HT-29 (cell line): Measurements from ENCODE around the gene BTBD6. TPM values are rescaled to one million over a fixed set of nuclear protein-coding genes. Genes with fewer than 3 reads are reported as not detected.

ENCODE experiments used
- DNase-seq: peaks from one replicate; pipeline ENCODE4 v3.0.0-alpha.2; 2015; ENCODE audit warnings: low spot score
- total RNA-seq: library from RNA; depleted of rRNA; stranded (reverse); fragments of >200 nt; shearing (Covaris generic); gene quantifications from 2 replicates; pipeline ENCODE4 v1.2.3, GENCODE V29; 2014; rRNA removed

Gene BTBD6
- 65.8 and 72.3 TPM in 2 replicates for total RNA-seq

DNA sequence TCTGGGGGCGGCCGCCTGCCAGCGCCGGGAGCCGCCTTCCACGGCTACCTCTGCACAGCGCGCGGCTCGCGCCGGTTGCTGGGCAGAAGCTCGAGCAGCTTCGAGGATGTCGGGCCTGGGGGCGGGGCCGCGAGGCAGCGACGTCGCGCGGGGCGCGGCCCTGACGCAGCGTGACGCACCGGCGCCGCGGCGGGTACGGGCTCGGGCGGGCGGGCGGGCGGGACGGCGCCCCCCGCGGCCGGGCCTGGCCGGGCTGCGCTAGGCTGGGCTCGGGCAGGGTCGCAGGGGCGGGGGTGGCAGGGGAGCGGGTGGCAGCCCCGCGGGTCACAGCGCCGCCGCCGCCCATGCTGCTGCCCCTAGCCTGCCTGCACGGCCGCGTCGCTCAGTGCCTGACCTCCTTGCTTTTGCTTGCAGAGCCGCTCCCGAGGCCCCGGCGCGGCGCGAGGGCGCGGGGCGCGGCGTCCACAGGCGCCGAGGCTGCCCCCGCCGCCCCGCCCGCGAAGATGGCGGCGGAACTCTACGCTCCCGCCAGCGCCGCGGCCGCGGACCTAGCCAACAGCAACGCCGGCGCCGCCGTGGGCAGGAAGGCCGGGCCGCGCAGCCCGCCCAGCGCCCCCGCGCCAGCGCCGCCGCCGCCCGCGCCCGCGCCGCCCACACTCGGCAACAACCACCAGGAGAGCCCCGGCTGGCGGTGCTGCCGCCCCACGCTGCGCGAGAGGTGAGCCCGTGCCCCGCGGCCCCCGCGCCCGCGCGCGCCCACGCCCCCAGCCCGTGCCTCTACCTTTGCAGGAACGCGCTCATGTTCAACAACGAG is at the start of gene BTBD6:
Gene BTBD6 (plus strand): TSS at position 166 of the 814 bp plus-strand sequence. CDS start 179 bp downstream, at position 345.
- DNase-seq = peak; percentile 67

DNA sequence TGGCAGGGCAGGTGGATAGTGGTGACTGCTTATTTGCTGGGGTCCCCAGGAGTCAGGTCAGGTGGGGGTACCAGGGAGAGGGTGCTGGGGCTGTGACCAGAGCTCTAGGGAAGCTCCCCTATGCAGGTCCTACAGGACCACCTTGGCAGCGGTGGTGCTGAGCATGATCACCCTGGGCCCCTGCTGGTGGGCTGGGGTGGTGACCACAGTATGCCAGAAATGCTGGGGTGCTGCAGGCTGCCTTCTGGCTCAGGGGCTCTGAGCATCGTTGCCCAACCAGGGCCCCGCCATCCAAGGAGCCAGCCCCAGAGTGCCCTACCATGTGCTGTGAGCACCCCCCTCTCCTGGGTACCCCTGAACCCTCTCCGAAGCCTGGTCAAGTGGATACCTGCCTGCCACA is 49.7 kb upstream of the BTBD6 start:
- no peak for DNase-seq

DNA sequence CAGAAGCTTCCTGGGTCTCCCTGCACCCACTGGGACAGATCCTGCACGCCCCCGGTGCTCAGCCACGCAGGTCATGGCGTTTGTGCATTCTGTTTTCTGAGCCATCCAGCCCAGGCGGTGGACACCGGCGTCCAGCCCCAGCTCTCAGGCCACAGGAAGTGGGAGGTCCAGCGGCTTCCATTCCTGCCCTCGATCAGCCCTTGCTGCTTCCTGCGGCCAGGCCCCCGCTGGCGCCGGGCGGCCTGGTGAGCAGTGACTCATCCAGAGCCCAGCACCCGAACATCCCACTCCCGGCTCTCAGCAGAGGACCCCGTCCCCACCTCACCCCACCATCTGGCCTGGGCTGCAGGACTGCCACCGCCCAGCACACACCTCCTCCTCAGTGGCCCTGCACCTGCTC is 49.2 kb upstream of the BTBD6 start:
- no peak for DNase-seq

DNA sequence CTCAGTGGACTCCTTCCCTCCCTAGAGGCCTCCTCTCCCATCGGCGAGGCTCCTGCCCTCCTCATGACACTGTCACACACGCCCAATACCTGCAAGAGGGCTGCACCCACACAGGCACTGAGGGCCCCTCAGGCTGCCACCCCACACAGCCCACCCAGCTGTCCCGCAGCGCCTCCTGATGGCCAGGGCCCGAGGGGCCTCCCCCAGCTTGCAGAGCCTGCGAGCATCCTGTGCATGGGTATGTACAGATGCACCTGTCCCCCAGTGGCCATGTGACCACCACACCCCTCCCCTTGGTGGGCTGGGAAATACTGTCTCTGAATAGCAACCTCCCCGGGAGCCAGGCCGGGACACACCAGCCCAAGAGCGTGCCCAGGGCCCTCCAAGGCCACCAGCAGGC is 48.3 kb upstream of the BTBD6 start:
- DNase-seq = no peak

DNA sequence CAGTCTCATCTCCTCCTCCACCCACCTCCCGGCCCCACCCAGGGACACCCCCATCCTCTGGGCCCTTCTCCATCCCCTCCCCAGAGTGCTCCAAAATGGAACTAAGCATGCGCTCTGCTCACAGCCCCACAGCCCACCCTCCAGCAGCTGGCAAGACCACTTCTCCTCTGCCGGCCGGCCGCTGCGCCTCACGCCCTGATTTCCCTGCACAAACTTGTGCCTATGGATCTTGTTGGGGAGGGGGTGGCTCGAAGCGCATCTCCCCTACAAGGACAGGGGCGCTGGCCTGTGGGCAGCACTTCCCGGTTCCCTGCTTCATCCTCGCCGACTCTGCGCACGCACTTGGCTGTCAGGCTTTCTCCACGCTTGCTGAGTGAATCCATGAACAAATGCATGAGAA is 47.7 kb upstream of the BTBD6 start:
- DNase-seq = no peak

DNA sequence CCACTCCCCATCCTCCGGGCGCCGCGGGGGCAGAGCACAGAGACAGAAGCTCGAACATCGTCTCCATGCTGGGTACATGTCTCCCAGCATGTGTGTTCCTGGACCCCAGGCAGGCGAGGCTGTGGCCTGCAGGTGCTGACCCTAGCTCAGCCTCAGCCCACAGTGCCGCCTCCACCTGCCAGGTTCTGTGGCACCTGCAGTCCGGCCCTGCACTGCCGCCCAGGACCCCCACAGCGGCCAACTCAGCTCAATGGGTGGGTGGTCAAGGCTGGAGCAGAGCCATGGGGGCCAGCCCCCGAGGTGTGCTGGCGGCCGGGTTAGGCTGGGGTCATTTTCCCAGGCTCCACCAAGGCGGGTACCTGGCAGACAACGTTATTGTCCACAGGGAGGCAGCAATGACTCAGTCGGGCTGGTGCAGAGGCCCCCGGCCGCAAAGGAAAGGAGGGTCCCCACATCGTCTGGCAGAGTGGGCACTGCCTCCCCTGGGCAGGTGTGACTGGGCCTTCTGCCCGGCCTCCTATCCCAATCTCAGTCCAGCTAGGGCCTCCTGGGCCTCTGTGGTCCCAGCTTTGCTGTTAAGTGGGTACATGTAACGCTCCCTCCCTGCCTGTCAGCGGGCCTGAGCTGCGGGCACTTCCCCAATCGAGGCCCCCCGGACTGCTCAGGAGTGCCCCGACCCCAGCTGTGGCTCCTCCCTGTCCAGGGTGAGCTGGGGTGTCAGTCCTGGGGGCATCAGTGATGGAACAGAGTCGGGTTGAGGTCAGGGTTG is 47.0 kb upstream of the BTBD6 start:
- no peak for DNase-seq

DNA sequence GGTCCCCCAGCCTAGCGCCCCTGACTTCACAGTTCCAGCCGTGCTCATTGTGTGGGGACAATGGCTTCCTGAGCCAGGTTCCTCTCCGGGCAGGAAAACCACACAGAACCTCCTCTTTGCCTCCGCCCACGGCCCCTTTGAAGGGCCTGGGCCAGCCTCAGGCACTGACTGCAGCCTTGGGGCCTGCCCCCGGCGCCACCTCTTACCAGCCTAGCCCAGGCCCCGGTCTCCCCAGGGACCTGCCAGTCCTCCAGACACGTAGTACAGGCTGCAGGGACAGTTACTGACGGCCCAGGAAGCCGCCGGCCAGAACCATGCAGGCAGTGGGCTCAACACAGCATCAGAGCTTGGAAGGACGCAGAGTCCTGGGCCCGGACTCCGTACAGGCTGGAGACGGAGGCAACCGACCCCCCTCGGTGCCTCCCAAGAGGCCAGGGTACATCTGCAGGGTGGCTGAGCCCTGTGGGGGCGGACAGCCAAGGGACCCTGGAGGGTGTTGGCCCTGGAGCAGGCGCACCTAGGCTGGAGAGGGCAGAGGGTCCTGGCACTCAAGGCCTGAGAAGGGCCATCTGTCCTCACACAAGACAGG is 46.3 kb upstream of the BTBD6 start:
- DNase-seq = no peak

DNA sequence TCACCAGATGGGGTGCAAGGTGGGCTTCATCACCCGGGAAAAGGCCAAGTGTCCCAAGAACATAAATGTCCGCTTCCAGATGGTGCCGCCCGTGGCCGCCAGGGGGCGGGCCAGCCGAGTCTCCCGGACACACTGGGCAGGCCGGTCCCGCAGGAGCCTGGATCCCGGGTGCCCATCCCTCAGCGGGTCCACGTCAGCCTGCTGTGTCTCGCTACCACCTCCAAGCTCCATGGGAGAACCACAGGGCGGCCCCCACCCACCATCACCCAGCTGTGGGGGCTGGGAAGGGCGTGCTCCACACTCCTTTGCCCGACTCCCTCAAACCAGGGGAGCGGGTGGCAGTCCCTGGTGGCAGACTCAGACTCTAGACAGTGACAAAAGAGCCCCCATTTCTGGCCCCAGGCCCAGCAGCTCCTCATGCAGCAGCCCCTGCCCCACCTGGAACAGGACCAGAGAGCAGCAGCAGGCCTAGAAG is 45.2 kb upstream of the BTBD6 start:
- peak; percentile 66 for DNase-seq

DNA sequence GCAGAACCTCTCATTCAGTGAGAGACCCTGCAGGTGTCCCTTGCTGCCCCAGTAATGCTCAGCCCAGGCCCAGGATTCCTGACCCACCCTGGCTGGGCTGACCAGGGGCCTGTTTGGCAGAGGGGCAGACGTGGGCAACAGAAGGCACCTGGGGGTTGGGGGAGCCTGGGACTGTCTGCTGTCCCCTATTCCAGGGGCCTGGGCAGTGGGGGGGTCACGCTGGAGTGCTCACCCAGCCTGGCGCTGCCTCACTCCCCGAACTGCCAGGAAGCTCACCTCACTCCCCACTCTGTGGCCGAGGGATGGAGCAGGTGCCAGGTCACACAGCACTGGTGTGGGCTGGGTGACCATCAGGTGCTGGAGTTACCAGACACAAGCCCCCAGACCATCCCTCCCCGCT is 44.6 kb upstream of the BTBD6 start:
- DNase-seq = no peak

DNA sequence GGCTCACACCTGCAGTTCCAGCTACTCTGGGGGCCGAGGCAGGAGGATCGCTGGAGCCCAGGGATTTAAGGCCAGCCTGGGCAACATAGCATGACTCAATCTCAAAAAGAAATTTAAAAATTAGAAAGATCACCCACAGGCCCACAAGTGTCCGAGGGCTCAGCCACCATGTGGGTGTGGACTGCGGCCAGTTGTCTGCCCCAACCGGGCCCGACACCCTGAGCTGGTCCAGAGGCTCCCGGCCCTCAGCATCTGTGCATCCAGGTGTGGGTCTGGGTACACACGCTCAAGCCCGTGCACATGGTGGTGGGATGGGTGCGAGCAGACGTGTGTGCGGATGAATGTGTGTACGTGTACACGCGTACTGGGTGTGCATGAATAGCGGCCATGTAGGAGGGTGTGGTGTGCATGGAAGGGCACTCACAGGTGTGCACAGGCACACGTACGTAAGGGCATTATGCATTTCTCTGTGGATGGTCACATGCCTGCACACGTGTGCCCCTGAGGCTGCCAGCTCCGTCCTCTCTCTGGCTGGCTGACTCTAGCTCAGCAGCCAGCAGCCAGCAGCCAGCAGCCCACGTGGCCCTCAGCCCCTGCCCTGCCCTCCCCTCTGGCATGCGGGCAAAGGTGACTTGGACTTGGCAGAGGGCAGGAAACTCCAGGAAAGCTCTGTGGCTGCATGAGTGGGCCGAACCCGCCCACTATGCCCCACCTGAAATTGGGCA is 44.0 kb upstream of the BTBD6 start:
- DNase-seq = peak; percentile 76

DNA sequence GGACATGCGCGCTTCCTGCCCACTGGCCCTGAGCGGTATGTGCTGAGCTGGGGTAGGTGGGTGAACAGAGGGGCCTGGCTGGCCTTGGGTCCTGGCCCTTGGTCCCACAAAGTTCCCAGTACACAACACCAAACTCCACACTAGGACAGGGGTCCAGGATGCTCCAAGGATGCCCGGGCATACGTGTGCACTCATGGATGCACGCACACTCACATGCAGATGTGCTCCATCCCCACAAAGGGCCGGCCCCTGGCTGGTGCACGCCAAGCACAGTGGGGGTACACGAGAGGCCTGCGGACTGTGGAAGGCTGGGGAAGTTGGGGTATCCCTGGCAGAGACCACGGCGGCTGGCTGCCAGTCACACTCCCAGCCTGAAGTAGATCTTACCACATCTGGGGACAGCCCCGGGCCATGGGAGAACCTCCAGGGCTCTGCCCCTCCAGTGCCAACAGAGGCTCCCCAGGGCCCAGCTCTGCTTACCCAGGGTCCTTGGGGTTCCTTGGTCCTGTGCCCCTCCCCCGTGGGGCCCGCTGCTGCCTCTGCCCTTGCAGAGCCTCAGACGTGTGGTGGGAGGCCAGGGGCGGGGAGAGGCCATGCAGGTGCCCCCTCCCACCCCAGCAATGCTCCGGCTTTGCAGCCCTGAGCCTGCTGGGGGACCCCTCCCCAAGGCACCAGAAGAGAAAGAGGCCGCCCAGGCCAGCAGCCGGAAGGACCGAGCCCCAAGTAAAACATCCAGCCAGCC is 43.2 kb upstream of the BTBD6 start:
- DNase-seq = no peak

DNA sequence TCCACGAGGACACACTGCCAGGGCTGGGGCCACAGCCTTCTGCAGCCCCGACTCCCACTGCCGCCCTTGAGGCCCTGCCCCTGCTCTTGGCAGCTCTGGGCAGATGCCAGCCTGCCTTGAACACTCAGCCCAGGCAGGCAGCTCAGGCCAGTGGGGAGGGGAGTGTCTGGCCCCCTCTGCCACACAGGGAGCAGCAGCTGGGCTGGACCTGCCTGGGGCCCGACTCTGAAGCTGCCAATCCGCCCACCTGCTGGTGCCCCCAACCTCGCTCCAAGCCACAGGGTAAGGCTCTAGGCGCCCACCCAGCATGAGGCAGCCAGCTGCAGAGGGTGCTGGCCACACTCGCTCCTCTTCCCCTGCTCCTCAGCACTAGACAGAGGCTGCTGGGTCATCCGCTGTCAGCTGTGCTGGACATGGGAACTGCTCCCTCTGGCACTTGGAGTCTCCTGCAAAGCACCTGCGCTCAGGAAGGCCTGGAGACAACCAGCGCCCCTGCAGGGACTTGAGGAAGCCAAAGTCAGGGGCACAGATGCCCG is 42.6 kb upstream of the BTBD6 start:
- no peak for DNase-seq

DNA sequence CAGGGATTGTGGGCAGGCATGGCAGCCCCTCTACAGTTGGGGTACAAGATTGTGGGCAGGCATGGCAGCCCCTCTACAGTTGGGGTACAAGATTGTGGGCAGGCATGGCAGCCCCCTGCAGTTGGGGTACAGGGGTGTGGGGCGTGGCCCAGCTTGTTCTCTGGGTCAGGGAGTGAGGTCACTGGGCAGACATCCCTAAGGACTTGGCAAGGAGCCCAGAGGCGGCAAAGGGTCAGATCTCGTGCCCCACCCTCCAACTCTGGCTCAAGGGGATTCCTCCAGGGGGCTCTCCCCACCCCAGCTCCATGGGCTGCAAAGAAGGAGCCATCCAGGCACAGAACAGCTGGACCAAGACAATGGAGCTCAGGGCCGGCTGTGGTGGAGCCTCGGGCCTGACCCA is 41.5 kb upstream of the BTBD6 start:
- DNase-seq = no peak

DNA sequence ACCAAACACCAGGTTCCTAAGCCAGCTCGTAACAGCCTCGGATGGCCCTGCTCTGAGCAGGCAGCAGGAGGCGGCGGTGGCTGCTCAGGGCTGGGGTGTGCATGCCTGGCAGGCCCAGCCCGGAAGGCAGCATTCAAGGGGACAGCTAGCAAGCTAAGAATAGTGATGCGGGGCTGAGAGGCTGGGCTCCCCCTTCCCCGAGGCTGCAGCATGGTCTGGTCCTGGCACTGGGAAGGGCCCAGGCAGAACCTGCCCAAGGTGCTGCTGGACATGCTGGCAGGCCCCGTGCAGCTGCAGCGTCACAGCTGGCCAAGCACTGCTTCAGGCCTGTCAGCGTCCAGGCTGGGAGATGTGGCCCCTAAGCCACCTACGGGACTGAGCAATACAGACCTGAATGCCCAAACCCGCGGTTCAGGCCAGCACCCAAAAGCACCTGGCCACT is 40.9 kb upstream of the BTBD6 start:
- DNase-seq = no peak

DNA sequence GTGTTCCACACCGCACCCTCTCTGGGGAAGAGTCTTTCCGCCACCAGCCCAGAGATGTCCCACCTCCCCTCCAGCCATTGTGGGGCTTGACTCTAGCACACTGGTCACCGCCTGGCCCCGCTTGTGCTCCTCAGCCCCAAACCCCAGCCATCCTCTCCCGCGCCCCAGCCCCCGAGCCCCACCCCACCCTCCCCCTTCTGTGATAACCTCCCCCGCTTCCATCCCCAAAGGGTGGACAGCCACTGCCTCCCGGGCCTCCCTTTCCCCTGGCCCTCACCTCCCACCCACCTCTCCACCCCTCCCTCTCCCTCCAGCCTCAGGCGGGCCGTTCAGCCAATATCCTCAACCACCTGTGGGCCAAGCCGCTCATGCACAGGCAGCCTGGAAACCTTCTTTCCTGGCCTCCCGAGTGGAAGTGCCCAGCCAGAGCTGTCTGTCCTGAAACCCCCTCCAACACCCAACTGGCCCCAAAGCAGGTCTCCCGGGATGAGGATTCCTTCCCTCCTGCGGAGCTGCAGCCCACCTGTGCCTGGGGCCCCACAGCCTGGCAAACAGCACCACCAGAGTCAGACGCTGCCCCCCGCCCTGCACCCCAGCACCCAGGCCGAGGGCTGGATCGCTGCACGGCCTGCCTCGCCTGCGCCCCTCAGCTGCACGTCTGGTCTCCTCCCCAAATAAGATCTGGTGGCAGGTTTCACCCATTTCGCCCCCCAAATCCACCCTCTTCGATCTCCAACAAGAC is 40.2 kb upstream of the BTBD6 start:
- no peak for DNase-seq

DNA sequence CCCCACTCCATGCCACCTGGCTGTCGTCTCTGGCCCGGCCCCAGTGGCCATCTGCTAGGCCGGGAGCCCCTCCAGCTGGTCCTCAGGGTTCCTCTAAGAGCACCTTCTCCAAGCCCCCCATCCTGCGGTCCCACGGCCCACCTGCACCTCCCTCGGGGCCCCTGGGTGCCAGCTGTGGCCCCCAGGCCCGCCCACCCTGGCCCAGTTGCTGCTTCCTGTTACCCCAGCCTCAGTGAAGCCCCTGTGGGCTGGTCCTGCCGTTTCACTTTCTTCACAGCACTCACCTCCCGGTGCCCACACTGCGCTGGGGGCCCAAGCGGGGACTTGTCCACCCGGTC is 39.6 kb upstream of the BTBD6 start:
- no peak for DNase-seq

DNA sequence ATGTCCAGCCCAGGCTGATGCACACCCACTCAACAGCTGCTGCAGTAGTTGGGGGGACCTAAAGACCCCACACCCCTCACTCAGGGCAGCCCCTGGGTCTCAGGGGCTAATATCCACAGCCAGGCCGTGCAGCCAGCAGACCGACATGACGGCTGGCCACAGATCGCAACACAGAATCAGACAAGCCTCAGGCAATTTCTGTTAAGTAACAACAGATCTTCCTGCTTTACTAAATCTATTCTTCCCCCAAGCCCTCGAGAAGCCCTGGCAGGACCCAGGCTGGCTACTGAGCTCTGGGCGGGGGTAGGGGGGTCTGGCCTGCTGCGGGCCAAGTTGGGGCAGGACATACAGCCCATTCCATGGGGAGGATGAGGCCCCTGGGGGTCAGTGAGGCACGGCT is 39.2 kb upstream of the BTBD6 start:
- DNase-seq = no peak

DNA sequence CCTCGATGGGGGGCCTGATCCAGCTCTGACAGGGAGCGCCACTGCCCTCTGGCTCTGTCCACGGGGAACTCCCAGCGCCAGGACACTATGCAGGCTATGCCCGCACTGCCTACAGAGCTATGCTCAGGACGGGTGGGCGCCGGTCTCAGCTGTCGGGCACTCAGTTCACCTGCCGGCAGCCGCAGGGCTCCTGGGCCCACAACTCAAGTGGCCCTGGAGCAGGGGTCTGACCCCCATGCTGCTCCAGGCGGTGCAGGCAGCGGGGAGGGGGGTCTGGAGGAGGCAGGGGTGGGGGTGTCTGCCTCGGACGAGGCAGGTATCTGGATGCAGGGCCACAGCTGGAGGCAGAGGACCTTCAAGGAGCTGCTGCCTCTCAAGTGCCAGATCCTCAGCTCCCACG is 38.7 kb upstream of the BTBD6 start:
- no peak for DNase-seq

DNA sequence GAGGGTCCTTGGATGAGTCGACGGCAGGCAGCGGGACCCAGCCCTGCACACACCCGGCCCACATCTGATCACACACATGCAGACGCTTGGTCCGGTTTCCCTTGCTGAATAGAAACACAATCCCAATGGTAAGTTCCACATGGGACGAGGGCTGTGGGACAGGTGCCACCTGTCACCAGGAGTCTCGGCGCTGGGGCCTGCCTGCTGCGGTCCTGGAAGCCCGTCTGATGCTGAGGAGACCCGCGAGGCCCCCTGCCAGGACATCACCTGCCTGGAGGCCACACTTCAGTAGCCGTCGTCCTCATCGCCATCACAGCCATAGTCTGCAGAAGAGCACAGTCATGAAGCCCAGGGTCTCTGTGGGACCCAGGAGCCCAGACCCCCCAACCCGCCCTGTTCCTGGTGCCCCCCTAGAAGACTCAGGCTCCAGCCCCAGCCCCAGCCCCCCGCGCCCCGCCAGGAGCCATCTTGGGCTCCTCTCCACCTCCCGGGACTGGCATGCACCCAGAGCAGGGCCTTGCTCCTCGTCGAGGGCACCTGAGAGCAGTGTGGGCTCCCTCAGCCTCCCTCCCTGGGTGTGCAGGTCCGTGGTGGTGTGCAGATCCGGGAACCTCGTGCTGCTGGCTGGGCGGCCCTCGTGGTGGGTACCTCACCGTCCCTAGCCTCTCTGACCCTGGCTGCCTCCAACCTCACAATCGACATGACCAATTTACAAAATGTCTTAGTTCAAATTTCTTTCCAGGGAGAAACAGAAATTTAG is 37.9 kb upstream of the BTBD6 start:
- no peak for DNase-seq
